K562 (cell line): ENCODE results near the gene LSM4. TPM values are rescaled to one million over a fixed set of nuclear protein-coding genes. Genes with fewer than 3 reads are reported as not detected.
A peak's percentile ranks its signal among the peaks of the same experiment; 100 is the strongest.

Experiments used
- CEBPG ChIP-seq, 3 experiments: fragments of 200-800 bp in 1 of 3; sonication (Bioruptor generic) in 1 of 3; sonication (generic) in 1 of 3; formaldehyde crosslinking in 1 of 3; IDR thresholded peaks in 2 of 3; conservative IDR thresholded peaks in 1 of 3; 2 replicates each; pipeline versions ENCODE4 v1.6.1 to v1.8.0; 2016 to 2022; ENCODE audit warnings: missing compliant biosample characterization in 2 of 3, missing genetic modification characterization in 2 of 3, mild to moderate bottlenecking in 1 of 3, missing genetic modification reagents in 1 of 3
- E2F4 ChIP-seq: sonication (generic); formaldehyde crosslinking; IDR thresholded peaks from 2 replicates; pipeline ENCODE4 v1.8.0; 2022; ENCODE audit warnings: mild to moderate bottlenecking, low read depth, missing genetic modification reagents
- FOXK2 ChIP-seq, 2 experiments: fragments of 450-650 bp; IDR thresholded peaks in 1 of 2; conservative IDR thresholded peaks in 1 of 2; 2 replicates each; pipeline ENCODE4 v1.6.1; 2016; ENCODE audit warnings: low read depth in 2 of 2, mild to moderate bottlenecking in 1 of 2
- IRF2 ChIP-seq: sonication (generic); formaldehyde crosslinking; IDR thresholded peaks from 2 replicates; pipeline ENCODE4 v1.8.1; 2022; ENCODE audit warnings: mild to moderate bottlenecking, missing genetic modification reagents
- JUNB ChIP-seq: fragments of 450-650 bp; formaldehyde crosslinking; conservative IDR thresholded peaks from 2 replicates; pipeline ENCODE4 v1.4.0; 2020; ENCODE audit warnings: mild to moderate bottlenecking
- MLLT1 ChIP-seq, 2 experiments: fragments of 450-650 bp; IDR thresholded peaks; 2 replicates each; pipeline ENCODE4 v1.6.1; 2016
- NCOA2 ChIP-seq, 2 experiments: fragments of 450-650 bp; IDR thresholded peaks; 2 replicates each; pipeline ENCODE4 v1.6.1; 2018; ENCODE audit warnings: mild to moderate bottlenecking in 2 of 2, moderate library complexity in 1 of 2; ENCODE audit not compliant: partially characterized antibody in 2 of 2
- NR1H2 ChIP-seq: sonication (generic); formaldehyde crosslinking; IDR thresholded peaks from 2 replicates; pipeline ENCODE4 v1.4.0; 2020; ENCODE audit warnings: mild to moderate bottlenecking, missing genetic modification reagents
- POLR2G ChIP-seq: fragments of 200-400 bp; formaldehyde crosslinking; IDR thresholded peaks from 2 replicates; pipeline ENCODE4 v1.6.1; 2017; ENCODE audit warnings: low read depth, mild to moderate bottlenecking, antibody characterized with exemption, low read length, moderate library complexity
- SNAPC5 ChIP-seq: fragments of 250-450 bp; sonication (Bioruptor Pico); IDR thresholded peaks from 2 replicates; pipeline ENCODE4 v1.8.0; 2021; ENCODE audit warnings: moderate library complexity, mild to moderate bottlenecking, inconsistent platforms
- SNRNP70 ChIP-seq: fragments of 200-400 bp; formaldehyde crosslinking; optimal IDR thresholded peaks from 2 replicates; pipeline ENCODE3; 2017; ENCODE audit warnings: low read depth, low read length
- ZC3H8 ChIP-seq: fragments of 450-650 bp; IDR thresholded peaks from 2 replicates; pipeline ENCODE4 v1.6.1; 2017
- ZNF133 ChIP-seq: fragments of 250-450 bp; sonication (Bioruptor Pico); IDR thresholded peaks from 2 replicates; pipeline ENCODE4 v1.4.0; 2020; ENCODE audit warnings: mild to moderate bottlenecking
- ZNF263 ChIP-seq: sonication (generic); formaldehyde crosslinking; IDR thresholded peaks from 2 replicates; pipeline ENCODE4 v1.8.0; 2022; ENCODE audit warnings: mild to moderate bottlenecking, missing genetic modification reagents, borderline replicate concordance
- ZNF347 ChIP-seq: fragments of 450-650 bp; formaldehyde crosslinking; IDR thresholded peaks from 2 replicates; pipeline ENCODE4 v1.4.0; 2020; ENCODE audit warnings: low read depth, mild to moderate bottlenecking, moderate library complexity
- ZNF609 ChIP-seq: sonication (generic); formaldehyde crosslinking; IDR thresholded peaks from 2 replicates; pipeline ENCODE4 v1.8.1; 2023; ENCODE audit warnings: missing genetic modification reagents, mild to moderate bottlenecking, borderline replicate concordance
- ZNF766 ChIP-seq: fragments of 200-800 bp; sonication (Bioruptor generic); conservative IDR thresholded peaks from 2 replicates; pipeline ENCODE4 v1.6.1; 2016; ENCODE audit warnings: missing genetic modification characterization, missing compliant biosample characterization
- polyA plus RNA-seq, 8 experiments: library from polyadenylated mRNA; depleted of rRNA in 4 of 8; stranded (reverse) in 5 of 8; unstranded in 3 of 8; fragments of >200 nt; fragmentation: Nextera tagmentation in 2 of 8; fragmentation: Illumina TruSeq in 1 of 8; extraction: Ambion mirVana in 2 of 8; extraction: Trizol in 1 of 8; gene quantifications; 2 replicates each; pipeline versions ENCODE4 v1.2.1 to v1.2.3, GENCODE V29; 2011 to 2014; ENCODE audit warnings: inconsistent platforms in 1 of 8, missing spikeins in 1 of 8
- total RNA-seq, 7 experiments: library from RNA; depleted of rRNA in 6 of 7; stranded (reverse); fragments of >200 nt in 6 of 7; fragmentation: Illumina TruSeq in 2 of 7; extraction: Trizol in 2 of 7; gene quantifications; 2 replicates each; pipeline versions ENCODE4 v1.2.1 to v1.2.3, GENCODE V29; 2011 to 2021; ENCODE audit warnings: low replicate concordance in 1 of 7

Gene LSM4
- total and polyA plus RNA-seq, 9 of the 15 experiments (the other 6 are each of a cell fraction or from before 2014, with no cell fraction given), result 11.9 to 763 (median 202) TPM

- no peak for TF ChIP-seq ZNF133
- no peak for TF ChIP-seq FOXK2 (conservative IDR thresholded peaks at IDR 0.05 in 1 of 2, IDR thresholded peaks at IDR 0.05 in 1 of 2; ENCODE audit: low read depth in 2 of 2)
- TF ChIP-seq JUNB, result no peak
- TF ChIP-seq ZNF766 (CRISPR knock-in tag), result no peak; the same call in 1 of the 2 replicates
- TF ChIP-seq NR1H2, result no peak
- no peak for TF ChIP-seq NCOA2 (IDR thresholded peaks at IDR 0.05; ENCODE audit: partially characterized antibody in 2 of 2)
- no peak for TF ChIP-seq MLLT1 (IDR thresholded peaks at IDR 0.05)
- TF ChIP-seq POLR2G, result peak; percentile 66
- no peak for TF ChIP-seq IRF2
- TF ChIP-seq CEBPG (CRISPR knock-in tag; IDR thresholded peaks at IDR 0.05), result no peak
- TF ChIP-seq CEBPG (tag; conservative IDR thresholded peaks at IDR 0.05 in 1 of 2, IDR thresholded peaks at IDR 0.05 in 1 of 2), result no peak
- no peak for TF ChIP-seq ZC3H8
- no peak for TF ChIP-seq ZNF347 (CRISPR knock-in tag)
- no peak for TF ChIP-seq ZNF609 (CRISPR knock-in tag)
- no peak for TF ChIP-seq SNAPC5 (CRISPR knock-in tag)
- TF ChIP-seq E2F4 (CRISPR knock-in tag), result no peak
- no peak for TF ChIP-seq SNRNP70
- no peak for TF ChIP-seq ZNF263
Measured at GRCh38 chr19:18317961-18318800, 4.7 kb downstream of the LSM4 start (continued).
